Kidney epithelial cell (primary cell): Measurements from ENCODE around the gene NEU1. TPM values are rescaled to one million over a fixed set of nuclear protein-coding genes. Genes with fewer than 3 reads are reported as not detected.
A peak's percentile ranks its signal among the peaks of the same experiment; 100 is the strongest.

Experiments
- DNase-seq: peaks from one replicate; pipeline ENCODE4 v3.0.0-alpha.2; 2010; ENCODE audit warnings: low read depth
- H3K27me3 ChIP-seq: 2 replicates; pipeline ENCODE4 v1.6.0; 2011; ENCODE audit warnings: low read length; ENCODE audit not compliant: control insufficient read depth, insufficient read depth
- H3K36me3 ChIP-seq: 2 replicates; pipeline ENCODE4 v1.5.1; 2011; ENCODE audit warnings: low read length; ENCODE audit not compliant: control insufficient read depth, insufficient read depth
- H3K4me3 ChIP-seq: 2 replicates; pipeline ENCODE4 v1.5.1; 2011; ENCODE audit warnings: low read depth, mild to moderate bottlenecking, control low read depth, low read length
- CTCF ChIP-seq: IDR thresholded peaks from 2 replicates; pipeline ENCODE4 v1.5.1; 2011; ENCODE audit warnings: mild to moderate bottlenecking, moderate library complexity, low read length, control low read depth, inconsistent platforms; ENCODE audit not compliant: insufficient read depth, poor library complexity, severe bottlenecking
- total RNA-seq: library from RNA; depleted of rRNA; stranded (reverse); fragments of >200 nt; gene quantifications from 2 replicates; pipeline ENCODE4 v1.2.3, GENCODE V29; 2015

Gene NEU1
- total RNA-seq, 1 donor from 2014 or later, result 152 TPM

- Histone ChIP-seq H3K36me3 (peaks cover 2% of the 10 kb centered on the region), H3K4me3 (peak overlapping the region; percentile 99), H3K27me3 (no peaks in the 10 kb centered on the region)
- no peak for DNase-seq
- TF ChIP-seq CTCF, result no peak
Observed at GRCh38 chr6:31836474-31837368, 25.9 kb downstream of the NEU1 start.

GRCh38 chr6:31836047-31836473 is 26.6 kb downstream of the NEU1 start:
- Histone ChIP-seq H3K4me3 (peak overlapping the region; percentile 99), H3K27me3 (no peaks in the 10 kb centered on the region), H3K36me3 (peaks cover 2% of the 10 kb centered on the region)
- no peak for TF ChIP-seq CTCF
- no peak for DNase-seq

- no peak for TF ChIP-seq CTCF
- Histone ChIP-seq H3K27me3 (no peaks in the 10 kb centered on the region), H3K36me3 (no peaks in the 10 kb centered on the region), H3K4me3 (peak overlapping the region; percentile 99)
- DNase-seq, result no peak
Observed at GRCh38 chr6:31834367-31835250, 28.0 kb downstream of the NEU1 start.

- Histone ChIP-seq H3K4me3 (peak overlapping the region; percentile 88), H3K36me3 (no peaks in the 10 kb centered on the region), H3K27me3 (no peaks in the 10 kb centered on the region)
- no peak for DNase-seq
- TF ChIP-seq CTCF, result no peak
Observed at GRCh38 chr6:31831350-31832215, 31.0 kb downstream of the NEU1 start.

- no peaks in the 10 kb centered on the region for H3K36me3 ChIP-seq
- peak overlapping the region; percentile 88 for H3K4me3 ChIP-seq
- TF ChIP-seq CTCF, result no peak
- H3K27me3 ChIP-seq, result no peaks in the 10 kb centered on the region
- DNase-seq, result no peak
Observed at GRCh38 chr6:31830886-31831335, 31.7 kb downstream of the NEU1 start.
